ENCODE measurements around the gene RPGRIP1L.

RPGRIP1L gene

DNA sequence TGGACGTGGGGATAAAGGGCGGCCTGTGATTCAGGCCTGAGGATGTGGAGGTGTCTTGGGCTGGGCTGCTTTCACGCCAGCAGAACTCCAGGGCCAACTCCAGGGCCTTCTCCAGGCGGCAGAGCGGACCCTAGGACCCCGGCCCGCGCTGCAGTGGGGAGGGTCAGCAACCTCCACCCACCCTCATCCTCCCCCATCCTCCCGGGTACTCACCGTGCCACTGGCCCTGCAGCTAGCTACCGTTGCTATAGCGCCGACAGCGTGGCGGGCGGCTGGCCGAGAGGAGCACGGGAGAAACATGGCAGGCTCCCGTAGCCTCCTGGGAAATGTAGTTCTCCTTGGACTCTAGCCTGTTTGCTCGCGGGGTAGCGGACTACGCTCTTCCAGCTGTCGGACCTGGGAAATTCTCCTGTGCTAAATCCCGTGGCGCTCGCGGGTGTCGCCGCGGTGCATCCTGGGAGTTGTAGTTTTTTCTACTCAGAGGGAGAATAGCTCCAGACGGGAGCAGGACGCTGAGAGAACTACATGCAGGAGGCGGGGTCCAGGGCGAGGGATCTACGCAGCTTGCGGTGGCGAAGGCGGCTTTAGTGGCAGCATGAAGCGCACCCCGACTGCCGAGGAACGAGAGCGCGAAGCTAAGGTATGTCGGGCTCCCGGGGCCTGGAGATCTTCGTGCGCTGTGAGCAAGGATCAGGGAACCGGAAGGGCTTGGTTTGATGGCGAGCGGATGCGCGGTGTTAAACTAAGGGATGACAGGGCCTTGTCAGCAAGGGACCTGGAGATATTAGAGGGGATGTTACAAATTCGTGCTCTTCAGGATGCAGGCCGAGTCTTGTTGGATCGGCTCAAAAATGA lies at the start of gene RPGRIP1L, which contains the start of gene FTO:
Gene RPGRIP1L (minus strand): TSS at position 270 of the 855 bp plus-strand sequence. CDS start 3,136 bp downstream, outside the sequence.
Gene FTO (plus strand): TSS at position 567 of the 855 bp plus-strand sequence.
- Mint-ChIP-seq H3K4me1 (ENCODE audit: low read depth) (peaks cover 15% of the 10 kb centered on the region), H3K27ac (peak within 1 kb of the TSS; percentile 93), H3K36me3 (ENCODE audit: low read depth) (peaks cover 9% of the 10 kb centered on the region), H3K4me3 (peak within 1 kb of the TSS; percentile 98), H3K9me3 (no peaks in the 10 kb centered on the region), H3K27me3 (ENCODE audit: low read depth) (no peaks in the 10 kb centered on the region)

DNA sequence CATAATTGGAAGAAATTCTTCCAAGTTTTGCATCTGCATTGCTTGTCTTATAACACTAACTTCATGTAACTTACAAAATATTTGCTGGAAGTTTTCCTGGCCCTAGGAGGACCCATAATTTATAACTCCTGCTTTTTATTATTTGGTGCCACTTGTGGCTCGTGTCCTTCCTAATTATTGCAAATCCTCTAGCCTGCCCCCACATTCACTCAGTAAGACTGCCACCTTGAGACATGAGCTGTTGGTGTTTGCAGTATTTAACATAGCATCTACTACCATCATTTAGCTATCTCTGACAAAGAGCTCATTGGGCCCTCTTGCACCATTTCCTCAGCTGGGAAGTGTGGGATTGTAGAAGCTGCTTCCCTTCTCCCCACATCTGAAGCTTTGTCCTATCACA lies 49.8 kb upstream of the RPGRIP1L start:
- Mint-ChIP-seq H3K27ac (no peak overlapping the region), H3K36me3 (ENCODE audit: low read depth) (peaks cover under 1% of the 10 kb centered on the region), H3K9me3 (no peaks in the 10 kb centered on the region), H3K27me3 (ENCODE audit: low read depth) (no peaks in the 10 kb centered on the region), H3K4me1 (ENCODE audit: low read depth) (no peaks in the 10 kb centered on the region), H3K4me3 (no peak overlapping the region)

DNA sequence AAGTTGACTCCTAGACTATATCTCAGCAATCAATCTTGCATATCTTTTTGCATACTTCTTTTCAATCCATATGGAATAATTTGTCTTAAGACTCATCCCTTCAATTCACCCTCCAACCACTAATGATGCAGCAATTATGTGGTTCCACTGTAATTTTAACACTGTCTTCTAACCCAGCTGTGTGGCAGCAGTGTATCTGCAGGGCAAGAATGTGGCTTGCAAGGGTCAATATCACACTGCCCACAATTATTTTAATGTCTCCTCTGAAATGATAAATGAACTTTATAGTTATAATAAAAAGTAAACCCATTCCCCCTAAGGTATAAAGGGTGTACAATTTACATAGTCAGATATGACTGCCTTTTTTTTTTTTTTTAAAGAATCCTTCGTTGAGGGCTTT lies 48.9 kb upstream of the RPGRIP1L start:
- no peaks in the 10 kb centered on the region for H3K27me3 Mint-ChIP-seq (ENCODE audit: low read depth)
- no peaks in the 10 kb centered on the region for H3K36me3 Mint-ChIP-seq (ENCODE audit: low read depth)
- no peaks in the 10 kb centered on the region for H3K4me1 Mint-ChIP-seq (ENCODE audit: low read depth)
- peaks cover 5% of the 10 kb centered on the region for H3K9me3 Mint-ChIP-seq
- H3K4me3 Mint-ChIP-seq, result no peak overlapping the region
- no peak overlapping the region for H3K27ac Mint-ChIP-seq

DNA sequence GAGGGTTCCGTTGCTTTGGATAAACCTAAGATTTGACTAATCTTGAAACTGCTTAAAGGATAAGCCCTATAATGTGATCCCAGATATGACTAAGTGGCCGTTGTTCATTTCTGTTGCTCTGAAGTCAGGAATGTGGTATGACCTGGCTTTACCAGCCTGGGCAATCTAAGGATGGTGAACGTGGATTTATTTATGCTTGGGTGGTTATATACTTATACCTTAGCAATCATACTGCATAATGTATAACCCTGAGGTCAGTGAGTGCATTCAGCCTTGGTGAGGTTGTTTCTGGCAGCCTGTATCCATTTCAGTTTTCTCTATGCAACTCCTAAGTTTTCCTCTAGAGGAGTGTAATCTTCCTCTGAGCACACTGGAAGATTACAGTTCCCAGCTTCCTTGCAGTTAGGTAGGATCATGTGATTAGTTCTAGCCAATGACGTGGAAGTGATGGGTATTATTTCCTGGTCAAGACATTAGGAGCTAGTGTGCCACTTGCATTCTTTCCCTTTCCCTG lies 42.2 kb upstream of the RPGRIP1L start:
- Mint-ChIP-seq H3K9me3 (peaks cover 9% of the 10 kb centered on the region), H3K4me3 (no peak overlapping the region), H3K36me3 (ENCODE audit: low read depth) (peaks cover 1% of the 10 kb centered on the region), H3K27me3 (ENCODE audit: low read depth) (no peaks in the 10 kb centered on the region), H3K27ac (no peak overlapping the region), H3K4me1 (ENCODE audit: low read depth) (peaks cover 24% of the 10 kb centered on the region)

DNA sequence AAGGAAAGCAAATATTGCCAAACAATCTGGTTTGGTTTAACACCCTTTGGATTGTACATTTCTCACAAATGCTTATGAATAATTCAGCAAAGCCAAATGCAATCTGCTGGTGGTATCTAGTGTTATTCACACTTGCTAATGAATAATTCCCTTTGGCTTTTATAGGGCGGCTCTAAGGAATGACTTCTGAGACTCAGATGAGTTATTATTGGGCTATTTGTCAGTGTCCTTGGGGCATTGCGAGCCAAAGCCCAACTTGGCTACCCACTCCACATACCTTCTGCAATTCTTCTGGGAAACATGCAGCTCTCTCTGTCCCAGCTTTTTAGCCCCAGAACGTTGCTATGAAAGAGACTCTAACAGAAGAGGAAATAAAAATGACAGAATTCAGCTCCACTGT lies 41.4 kb upstream of the RPGRIP1L start:
- Mint-ChIP-seq H3K27ac (no peak overlapping the region), H3K36me3 (ENCODE audit: low read depth) (peaks cover 1% of the 10 kb centered on the region), H3K4me3 (no peak overlapping the region), H3K9me3 (peaks cover 9% of the 10 kb centered on the region), H3K4me1 (ENCODE audit: low read depth) (peaks cover 24% of the 10 kb centered on the region), H3K27me3 (ENCODE audit: low read depth) (no peaks in the 10 kb centered on the region)

DNA sequence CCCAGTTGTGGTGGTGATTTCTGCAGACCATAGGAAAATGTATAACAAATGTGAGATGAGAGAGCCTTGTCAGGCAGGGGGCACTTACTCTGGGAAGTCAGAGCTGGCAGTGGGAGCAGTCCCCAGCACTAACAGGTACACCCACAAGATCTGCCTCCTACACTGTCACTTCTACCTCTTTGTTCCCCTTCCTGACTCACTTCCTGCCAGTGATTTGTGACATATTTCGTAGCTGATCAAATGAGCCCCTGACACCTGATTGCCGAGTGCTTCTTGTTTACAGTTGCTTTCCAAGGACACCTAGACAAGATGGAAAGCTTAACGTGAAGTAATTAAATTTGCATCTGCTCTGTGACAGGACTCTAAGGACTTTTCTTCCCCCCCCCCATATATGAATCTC lies 40.8 kb upstream of the RPGRIP1L start:
- Mint-ChIP-seq H3K27me3 (ENCODE audit: low read depth) (no peaks in the 10 kb centered on the region), H3K36me3 (ENCODE audit: low read depth) (peaks cover 1% of the 10 kb centered on the region), H3K4me3 (no peak overlapping the region), H3K4me1 (ENCODE audit: low read depth) (peaks cover 27% of the 10 kb centered on the region), H3K9me3 (peaks cover 9% of the 10 kb centered on the region), H3K27ac (peak overlapping the region; percentile 0)

DNA sequence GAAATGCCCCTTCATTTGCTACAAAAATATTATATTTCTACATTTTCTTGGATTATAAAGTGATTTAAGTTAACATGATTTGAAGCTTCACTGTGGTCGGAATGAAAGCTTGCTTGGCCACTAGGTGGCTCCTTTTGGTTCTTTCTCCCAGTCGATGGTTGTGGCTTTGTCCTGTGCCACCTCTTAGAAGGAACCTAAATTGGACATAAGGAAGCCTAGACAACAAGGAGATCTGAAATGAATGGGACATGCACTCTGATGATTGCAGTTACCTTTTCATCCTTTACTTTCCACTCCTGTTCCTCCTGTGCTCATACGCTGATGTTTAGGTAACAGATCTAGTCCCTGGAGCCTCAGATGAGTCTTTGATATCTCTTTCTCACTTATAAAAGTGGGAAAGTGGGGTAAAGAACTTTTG lies 39.5 kb upstream of the RPGRIP1L start:
- no peak overlapping the region for H3K27ac Mint-ChIP-seq
- no peak overlapping the region for H3K4me3 Mint-ChIP-seq
- peaks cover 1% of the 10 kb centered on the region for H3K36me3 Mint-ChIP-seq (ENCODE audit: low read depth)
- no peaks in the 10 kb centered on the region for H3K27me3 Mint-ChIP-seq (ENCODE audit: low read depth)
- H3K9me3 Mint-ChIP-seq, result peaks cover 9% of the 10 kb centered on the region
- H3K4me1 Mint-ChIP-seq (ENCODE audit: low read depth), result peaks cover 27% of the 10 kb centered on the region

DNA sequence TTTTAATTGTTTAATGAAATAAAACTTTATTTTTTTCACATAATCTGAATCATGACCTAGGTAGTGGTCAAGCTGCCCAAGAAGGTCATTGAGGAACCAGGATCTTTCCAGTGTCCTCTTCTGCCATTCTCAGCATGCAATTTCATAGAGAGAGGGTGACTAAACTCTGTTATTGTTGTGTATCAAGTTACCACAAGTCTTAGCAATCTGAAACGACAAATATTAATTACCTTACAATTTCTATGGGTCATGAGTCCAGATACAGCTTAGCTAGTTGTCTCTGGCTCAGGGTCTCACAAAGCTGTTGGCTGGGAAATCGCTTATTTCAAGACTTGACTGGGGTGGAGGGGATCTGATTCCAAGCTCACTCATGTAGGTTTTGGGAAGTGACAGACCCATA lies 37.9 kb upstream of the RPGRIP1L start:
- Mint-ChIP-seq H3K4me1 (ENCODE audit: low read depth) (peaks cover 30% of the 10 kb centered on the region), H3K9me3 (no peaks in the 10 kb centered on the region), H3K27ac (no peak overlapping the region), H3K27me3 (ENCODE audit: low read depth) (no peaks in the 10 kb centered on the region), H3K36me3 (ENCODE audit: low read depth) (no peaks in the 10 kb centered on the region), H3K4me3 (no peak overlapping the region)

DNA sequence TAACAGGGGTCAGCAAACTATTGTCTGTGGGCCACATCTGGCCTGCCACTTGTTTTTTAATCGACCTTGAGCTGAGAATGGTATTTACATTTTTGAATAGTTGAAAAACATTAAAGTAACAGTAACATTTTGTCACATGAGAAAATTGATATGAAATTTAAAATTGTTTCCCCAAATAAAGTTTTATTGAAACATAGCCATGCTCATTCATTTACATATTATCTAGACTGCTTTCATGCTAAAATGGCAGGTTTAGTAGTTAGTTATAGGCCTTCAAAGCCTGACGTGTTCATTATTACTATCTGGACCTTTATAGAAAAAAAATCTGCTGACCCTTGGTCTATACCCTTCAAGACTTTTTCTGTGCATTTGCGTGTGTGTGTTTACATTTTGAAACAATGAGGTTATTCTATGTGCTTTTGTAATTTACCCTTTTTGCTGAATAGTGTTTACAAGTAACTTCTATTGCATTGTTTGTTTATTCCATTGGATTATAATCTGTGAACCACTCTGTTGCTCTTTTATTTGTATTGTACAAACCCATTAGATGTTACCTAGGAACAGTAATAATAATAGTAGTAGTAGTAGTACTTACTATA lies 37.4 kb upstream of the RPGRIP1L start:
- H3K36me3 Mint-ChIP-seq (ENCODE audit: low read depth), result no peaks in the 10 kb centered on the region
- no peak overlapping the region for H3K4me3 Mint-ChIP-seq
- no peak overlapping the region for H3K27ac Mint-ChIP-seq
- no peaks in the 10 kb centered on the region for H3K9me3 Mint-ChIP-seq
- peaks cover 31% of the 10 kb centered on the region for H3K4me1 Mint-ChIP-seq (ENCODE audit: low read depth)
- no peaks in the 10 kb centered on the region for H3K27me3 Mint-ChIP-seq (ENCODE audit: low read depth)

DNA sequence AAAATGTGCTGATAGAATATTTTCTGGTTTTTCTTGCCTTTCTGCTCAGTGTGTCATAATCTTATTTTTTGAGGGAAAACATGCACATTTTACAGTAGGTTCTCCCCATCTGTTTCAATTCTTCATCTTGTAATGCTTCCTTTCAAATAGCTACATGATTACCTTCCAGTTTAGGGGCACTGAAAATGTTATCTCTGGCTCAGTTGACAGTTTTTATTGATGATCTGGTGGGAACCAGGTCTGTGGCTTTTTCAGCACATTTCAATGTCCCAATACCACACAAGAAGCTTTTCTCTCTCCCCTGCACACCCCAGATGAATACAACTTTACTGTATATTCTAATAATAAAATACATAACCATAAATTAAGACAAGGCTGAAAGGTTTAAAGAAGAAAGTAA lies 36.8 kb upstream of the RPGRIP1L start:
- Mint-ChIP-seq H3K9me3 (no peaks in the 10 kb centered on the region), H3K27ac (no peak overlapping the region), H3K27me3 (ENCODE audit: low read depth) (no peaks in the 10 kb centered on the region), H3K4me3 (no peak overlapping the region), H3K36me3 (ENCODE audit: low read depth) (no peaks in the 10 kb centered on the region), H3K4me1 (ENCODE audit: low read depth) (peaks cover 26% of the 10 kb centered on the region)

DNA sequence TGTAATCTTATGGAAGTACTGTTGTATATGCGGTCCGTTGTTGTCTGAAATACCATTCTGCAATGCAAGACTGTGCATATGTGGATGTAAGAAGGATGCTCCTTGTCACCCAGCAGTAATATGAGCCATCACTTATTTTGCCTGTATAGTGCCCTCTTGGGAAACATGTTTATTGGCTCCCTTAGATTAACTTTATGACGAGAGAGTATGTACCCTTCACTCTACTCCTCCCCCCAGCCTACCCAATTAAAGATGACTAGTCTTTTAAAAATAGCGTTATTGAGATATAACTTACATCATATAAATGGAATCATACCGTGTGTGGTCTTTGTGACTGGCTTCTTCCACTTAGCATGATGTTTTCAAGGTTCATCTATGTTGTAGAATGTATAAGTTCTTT lies 33.9 kb upstream of the RPGRIP1L start:
- H3K9me3 Mint-ChIP-seq, result no peaks in the 10 kb centered on the region
- H3K4me1 Mint-ChIP-seq (ENCODE audit: low read depth), result peaks cover 9% of the 10 kb centered on the region
- H3K27me3 Mint-ChIP-seq (ENCODE audit: low read depth), result no peaks in the 10 kb centered on the region
- no peaks in the 10 kb centered on the region for H3K36me3 Mint-ChIP-seq (ENCODE audit: low read depth)
- no peak overlapping the region for H3K4me3 Mint-ChIP-seq
- H3K27ac Mint-ChIP-seq, result no peak overlapping the region

DNA sequence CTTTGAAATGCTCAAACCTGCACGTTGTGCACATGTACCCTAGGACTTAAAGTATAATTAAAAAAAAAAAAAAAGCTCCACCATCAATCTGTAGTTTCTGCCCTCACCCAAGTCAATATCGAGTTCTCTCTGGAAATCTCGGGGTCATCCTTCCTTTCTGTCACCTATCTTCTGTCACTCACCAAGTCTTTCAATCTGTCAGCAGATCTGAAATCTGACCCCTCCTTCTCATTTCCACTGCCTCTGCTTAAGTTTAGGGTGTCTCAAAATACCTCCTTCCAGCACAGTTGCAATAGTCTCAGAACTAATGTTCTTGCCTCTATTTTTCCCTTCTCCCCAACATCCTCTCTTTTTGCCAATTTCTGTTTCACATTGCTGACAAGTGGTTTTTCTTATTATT lies 32.6 kb upstream of the RPGRIP1L start:
- Mint-ChIP-seq H3K4me1 (ENCODE audit: low read depth) (peaks cover 9% of the 10 kb centered on the region), H3K27me3 (ENCODE audit: low read depth) (no peaks in the 10 kb centered on the region), H3K9me3 (no peaks in the 10 kb centered on the region), H3K4me3 (no peak overlapping the region), H3K36me3 (ENCODE audit: low read depth) (no peaks in the 10 kb centered on the region), H3K27ac (no peak overlapping the region)

DNA sequence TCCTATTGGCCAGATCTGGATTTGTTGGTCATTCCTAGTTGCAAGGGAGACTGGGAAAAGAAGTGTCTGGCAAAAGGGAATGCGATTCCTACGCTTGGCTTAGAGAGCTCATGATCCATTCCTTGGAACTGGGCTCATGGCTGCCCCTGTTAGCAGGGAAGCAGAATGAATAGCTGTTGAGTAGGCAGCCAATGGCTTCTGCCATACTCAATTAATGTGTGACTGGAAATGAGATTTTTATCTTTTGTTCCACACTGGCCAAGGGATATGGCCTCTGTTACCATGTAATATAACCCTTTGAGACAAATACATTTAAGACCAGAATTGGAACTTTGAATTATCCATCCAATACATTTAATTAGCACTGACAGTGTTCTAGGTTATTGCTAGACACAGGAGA lies 31.2 kb upstream of the RPGRIP1L start:
- H3K27me3 Mint-ChIP-seq (ENCODE audit: low read depth), result no peaks in the 10 kb centered on the region
- H3K9me3 Mint-ChIP-seq, result no peaks in the 10 kb centered on the region
- no peaks in the 10 kb centered on the region for H3K36me3 Mint-ChIP-seq (ENCODE audit: low read depth)
- no peak overlapping the region for H3K4me3 Mint-ChIP-seq
- no peak overlapping the region for H3K27ac Mint-ChIP-seq
- H3K4me1 Mint-ChIP-seq (ENCODE audit: low read depth), result peaks cover 8% of the 10 kb centered on the region

DNA sequence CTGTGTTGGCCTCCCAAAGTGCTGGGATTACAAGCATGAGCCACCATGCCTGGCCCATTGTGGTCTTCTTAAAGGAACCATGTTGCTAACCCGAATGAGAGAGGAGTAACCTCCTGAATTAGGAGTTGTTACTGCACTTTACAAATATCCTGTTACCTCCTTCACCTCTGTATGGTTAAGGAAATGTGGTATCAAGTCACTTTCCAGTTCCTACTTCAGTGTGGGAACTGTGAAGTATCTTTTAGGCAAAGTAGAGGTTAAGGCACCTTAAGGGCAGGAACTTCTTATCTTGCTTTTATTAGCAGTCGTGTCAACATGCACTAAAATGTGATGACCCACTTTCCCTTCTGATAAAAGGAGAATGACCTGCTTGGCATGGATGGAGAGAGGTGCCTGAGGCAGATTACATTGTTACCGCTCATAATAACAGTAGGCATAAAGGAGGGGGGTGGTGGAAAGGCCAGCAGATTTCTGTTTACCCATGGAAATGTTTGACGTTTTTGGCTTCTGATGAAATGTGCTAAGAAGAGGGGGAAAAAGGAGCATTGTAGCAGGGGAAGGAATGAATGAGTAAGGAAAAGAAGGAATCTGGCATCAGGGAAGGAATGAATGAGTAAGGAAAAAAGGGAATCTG lies 28.8 kb upstream of the RPGRIP1L start:
- no peak overlapping the region for H3K27ac Mint-ChIP-seq
- H3K4me3 Mint-ChIP-seq, result no peak overlapping the region
- H3K27me3 Mint-ChIP-seq (ENCODE audit: low read depth), result no peaks in the 10 kb centered on the region
- H3K9me3 Mint-ChIP-seq, result no peaks in the 10 kb centered on the region
- H3K4me1 Mint-ChIP-seq (ENCODE audit: low read depth), result peaks cover 6% of the 10 kb centered on the region
- peaks cover 3% of the 10 kb centered on the region for H3K36me3 Mint-ChIP-seq (ENCODE audit: low read depth)

DNA sequence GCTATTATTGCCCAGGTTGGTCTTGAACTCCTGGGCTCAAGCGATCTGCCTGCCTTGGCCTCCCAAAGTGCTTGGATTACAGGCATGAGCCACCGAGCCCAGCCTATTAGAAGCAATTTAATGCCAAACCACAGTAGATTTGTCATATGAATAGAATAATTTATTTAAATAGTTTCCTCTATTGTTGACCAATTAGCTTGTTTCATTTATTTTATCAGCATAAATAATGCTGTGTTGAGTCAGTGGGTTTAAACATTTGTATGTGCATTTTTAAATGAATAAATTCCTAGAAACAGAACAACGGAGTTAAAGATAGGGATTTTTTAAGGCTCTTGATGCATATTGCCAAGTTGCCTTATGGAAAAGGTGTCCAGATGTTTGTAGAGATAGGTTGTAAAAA lies 27.0 kb upstream of the RPGRIP1L start:
- Mint-ChIP-seq H3K27ac (no peak overlapping the region), H3K36me3 (ENCODE audit: low read depth) (peaks cover 3% of the 10 kb centered on the region), H3K4me3 (no peak overlapping the region), H3K4me1 (ENCODE audit: low read depth) (no peaks in the 10 kb centered on the region), H3K27me3 (ENCODE audit: low read depth) (no peaks in the 10 kb centered on the region), H3K9me3 (no peaks in the 10 kb centered on the region)

All from T-helper 1 cell treated with Interleukin-12 subunit alpha and Interleukin-12 subunit beta and Interleukin-4 antibody, amounts not matched to agents 30 μg/mL and 1 μg/mL, for 36 hours (primary cell).